Measurements from ENCODE around the gene AAK1.

AAK1 gene

GRCh38 chr2:69592511-69592910 is 51.0 kb downstream of the AAK1 start:
- H3K4me3 ChIP-seq (ENCODE audit: low read depth, low read length) = no peak overlapping the region
- DNase-seq (ENCODE audit: low read depth) = no peak
- no peak for TF ChIP-seq MYC (IDR thresholded peaks at IDR 0.05; ENCODE audit: low read depth, low read length)
- no peak for TF ChIP-seq CTCF (IDR thresholded peaks at IDR 0.05; ENCODE audit: low read depth, low read length)
- no peak for TF ChIP-seq POLR2A (IDR thresholded peaks at IDR 0.05; ENCODE audit: extremely low read depth, insufficient read length)
- TF ChIP-seq, protein P1, sequence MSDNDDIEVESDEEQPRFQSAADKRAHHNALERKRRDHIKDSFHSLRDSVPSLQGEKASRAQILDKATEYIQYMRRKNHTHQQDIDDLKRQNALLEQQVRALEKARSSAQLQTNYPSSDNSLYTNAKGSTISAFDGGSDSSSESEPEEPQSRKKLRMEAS (IDR thresholded peaks at IDR 0.05; ENCODE audit: low read depth, low read length) = no peak

DNA sequence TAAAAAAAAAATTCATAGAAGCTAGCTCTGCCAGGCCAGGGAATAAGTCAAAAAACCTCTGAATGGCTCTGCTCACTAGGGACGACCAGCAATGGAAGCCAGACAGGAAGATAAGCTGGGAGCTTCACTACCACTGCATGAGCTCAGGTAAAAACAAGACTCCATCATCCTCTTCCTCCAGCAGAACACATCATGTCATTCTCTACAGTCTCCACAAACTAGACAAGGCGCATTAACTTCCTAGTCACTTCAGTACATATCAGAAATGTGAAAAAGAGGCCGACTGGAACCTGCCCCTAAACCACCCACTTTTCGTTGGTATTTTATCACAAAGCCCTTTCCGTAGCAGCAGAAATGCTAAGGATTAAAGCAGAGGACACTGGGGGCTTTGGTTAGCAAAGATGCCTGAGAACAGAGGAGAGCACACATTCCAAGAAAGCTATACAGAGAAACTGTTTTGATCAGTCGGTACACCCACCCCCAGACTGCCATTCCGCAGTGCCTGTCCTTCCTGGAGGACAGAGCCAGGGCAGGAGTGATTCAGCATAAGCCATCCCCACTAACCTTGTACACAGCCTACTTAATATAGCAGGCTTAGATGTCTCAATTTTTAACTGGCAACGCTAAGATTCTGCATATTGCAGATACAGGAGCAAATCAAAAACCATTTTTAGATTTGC is 53.4 kb downstream of the AAK1 start:
- DNase-seq (ENCODE audit: low read depth) = no peak
- no peak for TF ChIP-seq MYC (IDR thresholded peaks at IDR 0.05; ENCODE audit: low read depth, low read length)
- TF ChIP-seq POLR2A (IDR thresholded peaks at IDR 0.05; ENCODE audit: extremely low read depth, insufficient read length) = no peak
- TF ChIP-seq, protein P1 (IDR thresholded peaks at IDR 0.05; ENCODE audit: low read depth, low read length) = no peak
- TF ChIP-seq CTCF (IDR thresholded peaks at IDR 0.05; ENCODE audit: low read depth, low read length) = no peak
- H3K4me3 ChIP-seq (ENCODE audit: low read depth, low read length) = no peak overlapping the region

- no peak for DNase-seq (ENCODE audit: low read depth)
- TF ChIP-seq MYC (IDR thresholded peaks at IDR 0.05; ENCODE audit: low read depth, low read length) (no peak), CTCF (IDR thresholded peaks at IDR 0.05; ENCODE audit: low read depth, low read length) (no peak), POLR2A (IDR thresholded peaks at IDR 0.05; ENCODE audit: extremely low read depth, insufficient read length) (no peak)
- TF ChIP-seq, protein P1 (IDR thresholded peaks at IDR 0.05; ENCODE audit: low read depth, low read length) = no peak
- no peak overlapping the region for H3K4me3 ChIP-seq (ENCODE audit: low read depth, low read length)
Measured at GRCh38 chr2:69588945-69589344, 54.6 kb downstream of the AAK1 start.

DNA sequence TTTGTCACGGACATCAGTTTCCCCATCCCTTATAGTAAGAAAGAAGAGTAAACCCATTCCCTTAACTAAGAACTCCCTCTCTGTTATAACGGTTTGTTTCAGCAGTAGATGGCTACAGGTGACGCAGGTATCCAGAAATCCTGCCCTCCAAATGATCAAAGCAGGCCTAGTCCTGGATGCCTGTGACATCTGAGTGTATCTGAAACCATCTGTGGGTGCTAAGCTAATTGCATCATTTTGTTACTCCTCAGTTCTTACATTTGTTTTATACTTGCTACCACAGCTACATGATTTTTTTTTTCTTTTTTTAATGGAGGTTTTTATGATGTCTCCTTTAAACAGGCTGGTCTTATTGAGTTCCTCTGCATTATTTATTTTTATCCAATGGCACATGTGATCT is 55.1 kb downstream of the AAK1 start:
- DNase-seq (ENCODE audit: low read depth) = no peak
- TF ChIP-seq MYC (IDR thresholded peaks at IDR 0.05; ENCODE audit: low read depth, low read length) (no peak), POLR2A (IDR thresholded peaks at IDR 0.05; ENCODE audit: extremely low read depth, insufficient read length) (no peak), CTCF (IDR thresholded peaks at IDR 0.05; ENCODE audit: low read depth, low read length) (no peak)
- TF ChIP-seq, protein P1 (IDR thresholded peaks at IDR 0.05; ENCODE audit: low read depth, low read length) = no peak
- H3K4me3 ChIP-seq (ENCODE audit: low read depth, low read length) = no peak overlapping the region

DNA sequence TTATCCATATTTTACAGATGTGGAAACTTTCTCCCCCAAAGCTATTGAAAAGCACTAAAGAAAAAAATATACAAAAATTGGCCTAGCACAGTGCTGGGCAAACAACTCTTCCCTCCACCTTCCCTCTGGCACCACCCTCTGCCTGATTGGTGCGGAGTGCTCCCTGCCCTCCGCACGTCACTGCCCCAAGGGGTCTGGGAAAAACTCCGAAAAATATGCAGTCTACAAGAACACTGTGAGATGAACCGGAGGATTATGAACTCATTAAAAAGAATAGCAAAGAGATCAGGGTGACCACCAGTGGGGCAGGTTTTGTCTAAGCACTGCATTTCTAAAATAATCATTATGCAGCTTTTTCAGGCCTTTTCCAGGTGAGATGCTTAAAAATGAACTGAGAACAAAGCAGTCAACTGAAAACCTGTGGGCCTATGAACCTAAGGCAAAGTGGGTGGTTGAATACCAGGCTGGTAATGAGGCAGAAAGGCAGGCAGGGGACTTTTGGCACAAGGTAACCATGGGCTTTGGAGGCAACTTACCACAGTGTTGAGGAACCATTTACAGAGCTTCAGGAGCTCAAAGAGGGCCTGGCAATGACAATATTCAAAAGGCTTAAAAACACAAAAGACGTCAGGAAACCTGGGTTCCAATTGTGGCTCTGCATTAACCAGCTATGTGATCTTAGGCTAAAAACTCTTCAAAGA is 57.5 kb downstream of the AAK1 start:
- no peak for DNase-seq (ENCODE audit: low read depth)
- H3K4me3 ChIP-seq (ENCODE audit: low read depth, low read length) = no peak overlapping the region

More for the DNA sequence above, 57.5 kb downstream of the AAK1 start:
- TF ChIP-seq MYC (IDR thresholded peaks at IDR 0.05; ENCODE audit: low read depth, low read length) (no peak), CTCF (IDR thresholded peaks at IDR 0.05; ENCODE audit: low read depth, low read length) (no peak), POLR2A (IDR thresholded peaks at IDR 0.05; ENCODE audit: extremely low read depth, insufficient read length) (no peak)
- TF ChIP-seq, protein P1 (IDR thresholded peaks at IDR 0.05; ENCODE audit: low read depth, low read length) = no peak

All from NB4 (cell line).